HG02759 (cell line): Measurements from ENCODE around the gene UGGT2.
"Not testable (repeated sequence)": the region's sequence is repeated elsewhere in the genome, so short reads cannot be mapped to it uniquely, and the experiment has no call there.

ENCODE experiments used
- ATAC-seq: cut with Tn5 transposase; IDR thresholded peaks from one replicate; pipeline ENCODE4 v1.9.1; 2021; ENCODE audit warnings: mild to moderate bottlenecking, moderate library complexity; ENCODE audit not compliant: unreplicated experiment

UGGT2 gene

GRCh38 chr13:95914991-95915501 is 138.2 kb downstream of the UGGT2 start:
- ATAC-seq, result no peak

- ATAC-seq, result no peak
These were observed 146.2 kb downstream of the UGGT2 start for GRCh38 chr13:95906999-95907398.

GRCh38 chr13:95903569-95903968 is 149.6 kb downstream of the UGGT2 start:
- ATAC-seq, result no peak

GRCh38 chr13:95902741-95903140 is 150.5 kb downstream of the UGGT2 start:
- ATAC-seq, result no peak

GRCh38 chr13:95898256-95898655 is 154.9 kb downstream of the UGGT2 start:
- ATAC-seq, result no peak

- ATAC-seq, result no peak
These were observed 156.9 kb downstream of the UGGT2 start for GRCh38 chr13:95896301-95896700.

GRCh38 chr13:95893861-95894260 is 159.3 kb downstream of the UGGT2 start:
- no peak for ATAC-seq

- ATAC-seq, result no peak
These were observed 171.1 kb downstream of the UGGT2 start for GRCh38 chr13:95882121-95882520.

- no peak for ATAC-seq
These were observed 172.9 kb downstream of the UGGT2 start for GRCh38 chr13:95880331-95880730.

- ATAC-seq, result no peak
These were observed 178.9 kb downstream of the UGGT2 start for GRCh38 chr13:95874286-95874685.

GRCh38 chr13:95870421-95870820 is 182.8 kb downstream of the UGGT2 start:
- no peak for ATAC-seq

- no peak for ATAC-seq
These were observed 188.1 kb downstream of the UGGT2 start for GRCh38 chr13:95865080-95865615.

- no peak for ATAC-seq
These were observed 190.8 kb downstream of the UGGT2 start for GRCh38 chr13:95862408-95862807.

GRCh38 chr13:95861296-95861695 is 191.9 kb downstream of the UGGT2 start:
- ATAC-seq, result no peak

- no peak for ATAC-seq
These were observed 194.7 kb downstream of the UGGT2 start for GRCh38 chr13:95858286-95859075.

GRCh38 chr13:95845656-95846055 is 207.5 kb downstream of the UGGT2 start:
- not testable (repeated sequence) for ATAC-seq

- no peak for ATAC-seq
These were observed 210.3 kb downstream of the UGGT2 start for GRCh38 chr13:95842898-95843297.

- no peak for ATAC-seq
These were observed 211.3 kb downstream of the UGGT2 start for GRCh38 chr13:95841894-95842293.

GRCh38 chr13:95834134-95834765 is 219.0 kb downstream of the UGGT2 start:
- peak; percentile 96 for ATAC-seq

- no peak for ATAC-seq
These were observed 219.5 kb downstream of the UGGT2 start for GRCh38 chr13:95833719-95834118.

GRCh38 chr13:95833126-95833525 is 220.1 kb downstream of the UGGT2 start:
- no peak for ATAC-seq

- no peak for ATAC-seq
These were observed 230.9 kb downstream of the UGGT2 start for GRCh38 chr13:95822303-95822702.
